Dendritic cell treated with granulocyte-macrophage colony-stimulating factor and Interleukin-4, amounts not matched to agents 40 ng/mL and 50 ng/mL, for 4 days (primary cell): ENCODE data around the gene TMEM98.
"Not testable (repeated sequence)": the region's sequence is repeated elsewhere in the genome, so short reads cannot be mapped to it uniquely, and the experiment has no call there.

Experiments used
- H3K27ac Mint-ChIP-seq: one replicate; pipeline ENCODE4 v1.8.0; 2022; ENCODE audit warnings: mild to moderate bottlenecking, mixed read lengths
- H3K27me3 Mint-ChIP-seq: one replicate; pipeline ENCODE4 v1.8.0; 2022; ENCODE audit warnings: mild to moderate bottlenecking, mixed read lengths
- H3K36me3 Mint-ChIP-seq: one replicate; pipeline ENCODE4 v1.8.0; 2022; ENCODE audit warnings: low read depth, mixed read lengths
- H3K4me1 Mint-ChIP-seq: one replicate; pipeline ENCODE4 v1.8.0; 2022; ENCODE audit warnings: low read depth, mixed read lengths
- H3K4me3 Mint-ChIP-seq: one replicate; pipeline ENCODE4 v1.8.0; 2022; ENCODE audit warnings: mild to moderate bottlenecking, moderate library complexity, mixed read lengths
- H3K9me3 Mint-ChIP-seq: one replicate; pipeline ENCODE4 v1.8.0; 2022; ENCODE audit warnings: mixed read lengths
- intact Hi-C: fragments of 100-400 bp; cut with micrococcal nuclease; formaldehyde crosslinking; loops from one replicate; pipeline ENCODE4 v1.15.0; 2022

Gene TMEM98

GRCh38 chr17:32962320-32962711, 34.4 kb downstream of the TMEM98 start:
- H3K4me3 Mint-ChIP-seq: no peak overlapping the region
- no peaks in the 10 kb centered on the region for H3K27me3 Mint-ChIP-seq
- no peaks in the 10 kb centered on the region for H3K36me3 Mint-ChIP-seq
- H3K9me3 Mint-ChIP-seq: no peaks in the 10 kb centered on the region
- H3K27ac Mint-ChIP-seq: no peak overlapping the region
- intact Hi-C loops: no loop called here
- H3K4me1 Mint-ChIP-seq: no peaks in the 10 kb centered on the region

GRCh38 chr17:32964541-32964940, 36.6 kb downstream of the TMEM98 start:
- H3K27me3 Mint-ChIP-seq: no peaks in the 10 kb centered on the region
- no peaks in the 10 kb centered on the region for H3K4me1 Mint-ChIP-seq
- no peaks in the 10 kb centered on the region for H3K36me3 Mint-ChIP-seq
- intact Hi-C loops: no loop called here
- no peak overlapping the region for H3K27ac Mint-ChIP-seq
- H3K4me3 Mint-ChIP-seq: no peak overlapping the region
- H3K9me3 Mint-ChIP-seq: no peaks in the 10 kb centered on the region

GRCh38 chr17:32969231-32969630, 41.3 kb downstream of the TMEM98 start:
- intact Hi-C loops, H3K27ac Mint-ChIP-seq, H3K36me3 Mint-ChIP-seq, H3K9me3 Mint-ChIP-seq, H3K27me3 Mint-ChIP-seq, H3K4me1 Mint-ChIP-seq, H3K4me3 Mint-ChIP-seq: not testable (repeated sequence)

GRCh38 chr17:32970281-32970680, 42.3 kb downstream of the TMEM98 start:
- H3K27ac Mint-ChIP-seq: no peak overlapping the region
- intact Hi-C loops: no loop called here
- H3K4me3 Mint-ChIP-seq: no peak overlapping the region
- no peaks in the 10 kb centered on the region for H3K36me3 Mint-ChIP-seq
- no peaks in the 10 kb centered on the region for H3K9me3 Mint-ChIP-seq
- no peaks in the 10 kb centered on the region for H3K27me3 Mint-ChIP-seq
- no peaks in the 10 kb centered on the region for H3K4me1 Mint-ChIP-seq

- intact Hi-C loops: no loop called here
- H3K27me3 Mint-ChIP-seq: no peaks in the 10 kb centered on the region
- no peaks in the 10 kb centered on the region for H3K4me1 Mint-ChIP-seq
- H3K27ac Mint-ChIP-seq: no peak overlapping the region
- H3K4me3 Mint-ChIP-seq: no peak overlapping the region
- no peaks in the 10 kb centered on the region for H3K9me3 Mint-ChIP-seq
- H3K36me3 Mint-ChIP-seq: no peaks in the 10 kb centered on the region
Measured at GRCh38 chr17:32971171-32971570, 43.2 kb downstream of the TMEM98 start.

- Mint-ChIP-seq H3K4me1 (no peaks in the 10 kb centered on the region), H3K36me3 (no peaks in the 10 kb centered on the region), H3K27me3 (no peaks in the 10 kb centered on the region), H3K4me3 (no peak overlapping the region), H3K9me3 (peaks cover 1% of the 10 kb centered on the region), H3K27ac (no peak overlapping the region)
- intact Hi-C loops: no loop called here
Measured at GRCh38 chr17:32976131-32976530, 48.2 kb downstream of the TMEM98 start.

- Mint-ChIP-seq H3K27ac (no peak overlapping the region), H3K4me3 (no peak overlapping the region), H3K36me3 (no peaks in the 10 kb centered on the region), H3K27me3 (no peaks in the 10 kb centered on the region), H3K4me1 (no peaks in the 10 kb centered on the region), H3K9me3 (peaks cover 6% of the 10 kb centered on the region)
- intact Hi-C loops: no loop called here
Measured at GRCh38 chr17:32976605-32977004, 48.7 kb downstream of the TMEM98 start.

- no peaks in the 10 kb centered on the region for H3K27me3 Mint-ChIP-seq
Measured at GRCh38 chr17:32980230-32980629, 52.3 kb downstream of the TMEM98 start.

GRCh38 chr17:32981611-32982010, 53.7 kb downstream of the TMEM98 start:
- intact Hi-C loops, H3K27ac Mint-ChIP-seq, H3K36me3 Mint-ChIP-seq, H3K27me3 Mint-ChIP-seq, H3K4me3 Mint-ChIP-seq, H3K4me1 Mint-ChIP-seq: not testable (repeated sequence)
- peaks cover 32% of the 10 kb centered on the region for H3K9me3 Mint-ChIP-seq

More at GRCh38 chr17:32980230-32980629, 52.3 kb downstream of the TMEM98 start:
- H3K9me3 Mint-ChIP-seq: peaks cover 32% of the 10 kb centered on the region
- no peak overlapping the region for H3K4me3 Mint-ChIP-seq
- H3K27ac Mint-ChIP-seq: no peak overlapping the region
- H3K4me1 Mint-ChIP-seq: no peaks in the 10 kb centered on the region
- intact Hi-C loops: no loop called here
- no peaks in the 10 kb centered on the region for H3K36me3 Mint-ChIP-seq

- no peaks in the 10 kb centered on the region for H3K36me3 Mint-ChIP-seq
- no peaks in the 10 kb centered on the region for H3K27me3 Mint-ChIP-seq
- no peak overlapping the region for H3K4me3 Mint-ChIP-seq
- no peaks in the 10 kb centered on the region for H3K4me1 Mint-ChIP-seq
- H3K9me3 Mint-ChIP-seq: peaks cover 56% of the 10 kb centered on the region
- no peak overlapping the region for H3K27ac Mint-ChIP-seq
- intact Hi-C loops: no loop called here
Measured at GRCh38 chr17:32985050-32985756, 57.2 kb downstream of the TMEM98 start.

- intact Hi-C loops, H3K36me3 Mint-ChIP-seq, H3K27me3 Mint-ChIP-seq, H3K27ac Mint-ChIP-seq, H3K4me3 Mint-ChIP-seq, H3K4me1 Mint-ChIP-seq: not testable (repeated sequence)
- peaks cover 42% of the 10 kb centered on the region for H3K9me3 Mint-ChIP-seq
Measured at GRCh38 chr17:32987453-32987805, 59.5 kb downstream of the TMEM98 start.

GRCh38 chr17:32987868-32988267, 59.9 kb downstream of the TMEM98 start:
- H3K9me3 Mint-ChIP-seq: peaks cover 38% of the 10 kb centered on the region
- H3K36me3 Mint-ChIP-seq, H3K4me1 Mint-ChIP-seq, intact Hi-C loops, H3K27ac Mint-ChIP-seq, H3K4me3 Mint-ChIP-seq, H3K27me3 Mint-ChIP-seq: not testable (repeated sequence)

- Mint-ChIP-seq H3K9me3 (peaks cover 38% of the 10 kb centered on the region), H3K27ac (no peak overlapping the region), H3K27me3 (no peaks in the 10 kb centered on the region), H3K36me3 (no peaks in the 10 kb centered on the region), H3K4me3 (no peak overlapping the region), H3K4me1 (no peaks in the 10 kb centered on the region)
- intact Hi-C loops: no loop called here
Measured at GRCh38 chr17:32988481-32989101, 60.6 kb downstream of the TMEM98 start.

- Mint-ChIP-seq H3K36me3 (no peaks in the 10 kb centered on the region), H3K27ac (no peak overlapping the region), H3K27me3 (peaks cover under 1% of the 10 kb centered on the region), H3K4me3 (no peak overlapping the region), H3K4me1 (no peaks in the 10 kb centered on the region), H3K9me3 (peaks cover 19% of the 10 kb centered on the region)
- intact Hi-C loops: no loop called here
Measured at GRCh38 chr17:32992321-32993033, 64.5 kb downstream of the TMEM98 start.
